Spleen (tissue), 11 donors: ENCODE results near the gene FOXL3. TPM values are rescaled to one million over a fixed set of nuclear protein-coding genes. Genes with fewer than 3 reads are reported as not detected.

Experiments
- DNase-seq: peaks from one replicate; pipeline ENCODE4 v3.0.0-alpha.2; 2020
- H3K27ac ChIP-seq, 8 donors: fragments of 200-600 bp; sonication (generic) in 7 of 8; 1 replicate in 4 of 8; 2 replicates in 4 of 8; pipeline versions ENCODE4 v1.5.0 to v1.8.0; 2016 to 2021; ENCODE audit warnings: inconsistent platforms in 4 of 8, mild to moderate bottlenecking in 4 of 8, moderate library complexity in 1 of 8
- H3K27me3 ChIP-seq, 7 donors: fragments of 200-600 bp; sonication (generic) in 6 of 7; replicated peaks in 1 of 7; 1 replicate in 4 of 7; 2 replicates in 3 of 7; pipeline versions ENCODE4 v1.5.0 to v1.8.0; 2016 to 2021; ENCODE audit warnings: inconsistent platforms in 3 of 7, mild to moderate bottlenecking in 1 of 7
- H3K36me3 ChIP-seq, 6 donors: fragments of 200-600 bp; sonication (generic) in 5 of 6; 1 replicate in 4 of 6; 2 replicates in 2 of 6; pipeline versions ENCODE4 v1.5.0 to v1.8.0; 2016 to 2021; ENCODE audit warnings: inconsistent platforms in 2 of 6
- H3K4me1 ChIP-seq, 6 donors: fragments of 200-600 bp; sonication (generic) in 5 of 6; 1 replicate in 3 of 6; 2 replicates in 3 of 6; pipeline versions ENCODE4 v1.5.0 to v1.8.0; 2016 to 2021; ENCODE audit warnings: inconsistent platforms in 3 of 6
- H3K4me3 ChIP-seq, 8 donors: fragments of 200-600 bp; sonication (generic) in 7 of 8; 1 replicate in 4 of 8; 2 replicates in 4 of 8; pipeline versions ENCODE4 v1.5.0 to v1.8.0; 2016 to 2021; ENCODE audit warnings: inconsistent platforms in 4 of 8, mild to moderate bottlenecking in 4 of 8, moderate library complexity in 2 of 8
- H3K9me3 ChIP-seq, 8 donors: fragments of 200-600 bp; sonication (generic) in 7 of 8; 1 replicate in 4 of 8; 2 replicates in 4 of 8; pipeline versions ENCODE4 v1.5.0 to v1.8.0; 2016 to 2021; ENCODE audit warnings: inconsistent platforms in 4 of 8
- POLR2A ChIP-seq, 3 donors: fragments of 450-650 bp; IDR thresholded peaks; one replicate each; pipeline ENCODE4 v1.5.1; 2017; ENCODE audit warnings: antibody characterized with exemption in 3 of 3, mild to moderate bottlenecking in 1 of 3
- POLR2AphosphoS5 ChIP-seq, 3 donors: sonication (generic); formaldehyde crosslinking; IDR thresholded peaks; one replicate each; pipeline ENCODE4 v1.5.1; 2017; ENCODE audit warnings: antibody characterized with exemption in 3 of 3
- WGBS, 5 donors: extraction: QIAGEN DNeasy Blood & Tissue Kit in 3 of 5; methylation state at CpG; one replicate each; pipeline versions ENCODE4 v1.1.5 to v1.1.7; 2013 to 2018; 5-methylcytosine and 5-hydroxymethylcytosine counted together
- intact Hi-C: fragments of 100-400 bp; cut with DNase I; formaldehyde crosslinking; loops from one replicate; pipeline ENCODE4 v1.15.0; 2023; ENCODE audit warnings: low total_unique reads
- polyA plus RNA-seq, 3 donors: library from polyadenylated mRNA; stranded (reverse); fragments of 200-250 nt; gene quantifications; one replicate each; pipeline ENCODE4 v1.2.1, GENCODE V29; 2013
- total RNA-seq, 7 donors: library from RNA; depleted of rRNA in 3 of 7; stranded (reverse); fragments of >200 nt in 3 of 7; fragmentation: NEBNext Ultra II Directional in 4 of 7; extraction: Animal tissue kit (Norgen Biotek cat#: 25700) in 4 of 7; gene quantifications; one replicate each; pipeline versions ENCODE4 v1.1.0 to v1.2.1, GENCODE V29; 2016 to 2021
- TF ChIP-seq, protein P1 (sequence below), 11 experiments: fragments of 200-600 bp in 7 of 11; fragments of 450-650 bp in 4 of 11; sonication (generic) in 4 of 11; IDR thresholded peaks in 8 of 11; conservative IDR thresholded peaks in 3 of 11; 1 replicate in 7 of 11; 2 replicates in 4 of 11; pipeline versions ENCODE4 v1.4.0 to v1.8.0; 2016 to 2021; ENCODE audit warnings: antibody characterized with exemption in 11 of 11, inconsistent platforms in 4 of 11, mild to moderate bottlenecking in 1 of 11
- donor health status: healthy with polysubstance abuse.
- donor health status: DM: no; HTN: no; CAD: no; lungs with moderate emphysema.
- donor health status: DM: no; HTN: no; CAD: no.
- donor health status: Bipolar disorder and iron deficiency.
- donor health status: healthy.
- donor health status: DM: no; HTN: no; CAD: no.
- donor health status: DM: yes; HTN: yes; CAD: no.

Gene FOXL3
- total and polyA plus RNA-seq, 10 donors: not detected

- intact Hi-C loops: no loop called here
- peaks cover 8 to 97% (median 44%) of the 10 kb centered on the region in 7 donors for H3K27me3 ChIP-seq
- no peaks in the 10 kb centered on the region for H3K9me3 ChIP-seq
- H3K4me3 ChIP-seq: no peak overlapping the region
- TF ChIP-seq, protein P1, sequence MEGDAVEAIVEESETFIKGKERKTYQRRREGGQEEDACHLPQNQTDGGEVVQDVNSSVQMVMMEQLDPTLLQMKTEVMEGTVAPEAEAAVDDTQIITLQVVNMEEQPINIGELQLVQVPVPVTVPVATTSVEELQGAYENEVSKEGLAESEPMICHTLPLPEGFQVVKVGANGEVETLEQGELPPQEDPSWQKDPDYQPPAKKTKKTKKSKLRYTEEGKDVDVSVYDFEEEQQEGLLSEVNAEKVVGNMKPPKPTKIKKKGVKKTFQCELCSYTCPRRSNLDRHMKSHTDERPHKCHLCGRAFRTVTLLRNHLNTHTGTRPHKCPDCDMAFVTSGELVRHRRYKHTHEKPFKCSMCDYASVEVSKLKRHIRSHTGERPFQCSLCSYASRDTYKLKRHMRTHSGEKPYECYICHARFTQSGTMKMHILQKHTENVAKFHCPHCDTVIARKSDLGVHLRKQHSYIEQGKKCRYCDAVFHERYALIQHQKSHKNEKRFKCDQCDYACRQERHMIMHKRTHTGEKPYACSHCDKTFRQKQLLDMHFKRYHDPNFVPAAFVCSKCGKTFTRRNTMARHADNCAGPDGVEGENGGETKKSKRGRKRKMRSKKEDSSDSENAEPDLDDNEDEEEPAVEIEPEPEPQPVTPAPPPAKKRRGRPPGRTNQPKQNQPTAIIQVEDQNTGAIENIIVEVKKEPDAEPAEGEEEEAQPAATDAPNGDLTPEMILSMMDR (IDR thresholded peaks at IDR 0.05 in 8 of 11, conservative IDR thresholded peaks at IDR 0.05 in 3 of 11): no peak
- TF ChIP-seq POLR2A (IDR thresholded peaks at IDR 0.05) (no peak), POLR2AphosphoS5 (IDR thresholded peaks at IDR 0.05) (no peak)
- H3K27ac ChIP-seq: no peak overlapping the region
- DNase-seq: peak; percentile 45
- H3K36me3 ChIP-seq: no peaks in the 10 kb centered on the region
- H3K4me1 ChIP-seq: peaks cover 0 to 18% (median 4%) of the 10 kb centered on the region in 6 donors
- WGBS, 5 donors: 66 to 73% (median 71%) methylated on average over 20 to 21 of the region's 21 CpGs
Measured at GRCh38 chr7:291373-292092, 1.6 kb downstream of the FOXL3 start.

DNA sequence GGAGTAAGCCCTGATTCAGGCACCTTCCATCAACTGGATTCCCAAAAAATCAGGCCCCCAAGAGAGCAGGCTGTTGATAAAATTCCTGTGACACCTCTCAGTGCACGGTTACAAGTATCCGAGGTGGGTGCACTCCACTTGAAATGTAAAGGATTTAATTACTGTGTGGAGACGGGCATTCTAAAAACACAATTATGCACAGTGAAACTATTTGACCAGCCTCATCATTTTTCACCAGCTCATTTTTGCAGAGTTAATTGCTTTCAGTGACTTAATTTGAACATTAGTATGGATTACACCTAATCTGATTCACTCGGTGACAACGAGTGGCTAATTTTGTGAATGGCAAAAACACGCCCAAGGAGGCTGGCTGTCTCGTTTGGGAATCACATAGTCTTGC lies 2.3 kb downstream of the FOXL3 start:
- Histone ChIP-seq H3K4me1 (peaks cover 0 to 18% (median 4%) of the 10 kb centered on the region in 6 donors), H3K27ac (no peak overlapping the region), H3K4me3 (no peak overlapping the region), H3K36me3 (no peaks in the 10 kb centered on the region), H3K27me3 (peaks cover 8 to 92% (median 44%) of the 10 kb centered on the region in 7 donors), H3K9me3 (no peaks in the 10 kb centered on the region)
- TF ChIP-seq POLR2A (IDR thresholded peaks at IDR 0.05) (no peak), POLR2AphosphoS5 (IDR thresholded peaks at IDR 0.05) (no peak)
- TF ChIP-seq, protein P1 (IDR thresholded peaks at IDR 0.05 in 8 of 11, conservative IDR thresholded peaks at IDR 0.05 in 3 of 11): no peak
- intact Hi-C loops: no loop called here
- WGBS, 5 donors: 72 to 85% (median 77%) methylated on average over 7 of the region's 7 CpGs
- no peak for DNase-seq

GRCh38 chr7:292826-293225 lies 2.9 kb downstream of the FOXL3 start:
- intact Hi-C loops: no loop called here
- Histone ChIP-seq H3K36me3 (no peaks in the 10 kb centered on the region), H3K4me3 (no peak overlapping the region), H3K27me3 (peaks cover 8 to 92% (median 44%) of the 10 kb centered on the region in 7 donors), H3K4me1 (peaks cover 0 to 18% (median 4%) of the 10 kb centered on the region in 6 donors), H3K9me3 (no peaks in the 10 kb centered on the region), H3K27ac (no peak overlapping the region)
- peak; percentile 54 for DNase-seq
- no peak for TF ChIP-seq POLR2AphosphoS5 (IDR thresholded peaks at IDR 0.05)
- TF ChIP-seq, protein P1 (IDR thresholded peaks at IDR 0.05 in 8 of 11, conservative IDR thresholded peaks at IDR 0.05 in 3 of 11): no peak
- WGBS, 5 donors: 75 to 85% (median 80%) methylated on average over 11 to 15 of the region's 15 CpGs

GRCh38 chr7:293681-294439 lies 3.9 kb downstream of the FOXL3 start:
- peak; percentile 29 for DNase-seq
- no peak overlapping the region for H3K27ac ChIP-seq
- H3K9me3 ChIP-seq: no peaks in the 10 kb centered on the region
- no peak for TF ChIP-seq POLR2AphosphoS5 (IDR thresholded peaks at IDR 0.05)
- TF ChIP-seq POLR2A (IDR thresholded peaks at IDR 0.05): no peak
- TF ChIP-seq, protein P1 (IDR thresholded peaks at IDR 0.05 in 8 of 11, conservative IDR thresholded peaks at IDR 0.05 in 3 of 11): no peak
- WGBS, 5 donors: 76 to 88% (median 79%) methylated on average over 18 to 23 of the region's 23 CpGs
- no peaks in the 10 kb centered on the region for H3K36me3 ChIP-seq
- no peak overlapping the region for H3K4me3 ChIP-seq
- peaks cover 8 to 85% (median 40%) of the 10 kb centered on the region in 7 donors for H3K27me3 ChIP-seq
- peaks cover 0 to 18% (median 4%) of the 10 kb centered on the region in 6 donors for H3K4me1 ChIP-seq
- intact Hi-C loops: no loop called here
